HepG2 (cell line): ENCODE data around the gene SNIP1. TPM values are rescaled to one million over a fixed set of nuclear protein-coding genes. Genes with fewer than 3 reads are reported as not detected.
"Not testable (repeated sequence)": the region's sequence is repeated elsewhere in the genome, so short reads cannot be mapped to it uniquely, and the experiment has no call there.

Source experiments
- CBX1 ChIP-seq: IDR thresholded peaks from one replicate; pipeline ENCODE4 v1.6.1; 2016; ENCODE audit warnings: antibody characterized with exemption, low read depth
- CREM ChIP-seq, 2 experiments: sonication (generic) in 1 of 2; formaldehyde crosslinking in 1 of 2; IDR thresholded peaks; 2 replicates each; pipeline versions ENCODE4 v1.4.0 to v1.6.1; 2016 to 2020; ENCODE audit warnings: antibody characterized with exemption in 1 of 2, mild to moderate bottlenecking in 1 of 2, missing genetic modification reagents in 1 of 2
- EP300 ChIP-seq, 3 experiments: sonication (generic) in 1 of 3; formaldehyde crosslinking in 1 of 3; IDR thresholded peaks; 2 replicates each; pipeline versions ENCODE4 v1.5.1 to v1.6.1; 2011 to 2020; ENCODE audit warnings: low read depth in 2 of 3, low read length in 2 of 3, borderline replicate concordance in 1 of 3, improper control_type of control experiment in 1 of 3, mild to moderate bottlenecking in 1 of 3, missing genetic modification reagents in 1 of 3, moderate library complexity in 1 of 3
- ERF ChIP-seq: IDR thresholded peaks from 2 replicates; pipeline ENCODE4 v1.6.1; 2018; ENCODE audit warnings: missing biosample characterization, missing genetic modification reagents
- FOSL2 ChIP-seq: sonication (generic); formaldehyde crosslinking; IDR thresholded peaks from 2 replicates; pipeline ENCODE4 v1.4.0; 2020; ENCODE audit warnings: missing genetic modification reagents
- FOXA3 ChIP-seq: IDR thresholded peaks from 2 replicates; pipeline ENCODE4 v1.6.1; 2016; ENCODE audit warnings: missing genetic modification reagents, missing compliant biosample characterization
- HDAC1 ChIP-seq: sonication (generic); formaldehyde crosslinking; IDR thresholded peaks from 2 replicates; pipeline ENCODE4 v1.5.1; 2020; ENCODE audit warnings: mild to moderate bottlenecking, missing genetic modification reagents
- HDAC2 ChIP-seq: sonication (generic); formaldehyde crosslinking; IDR thresholded peaks from 2 replicates; pipeline ENCODE4 v1.4.0; 2020; ENCODE audit warnings: missing genetic modification reagents
- HMG20A ChIP-seq: IDR thresholded peaks from 2 replicates; pipeline ENCODE4 v1.6.1; 2016; ENCODE audit warnings: borderline replicate concordance
- HOMEZ ChIP-seq: IDR thresholded peaks from 2 replicates; pipeline ENCODE4 v1.6.1; 2016; ENCODE audit warnings: low read depth
- IKZF5 ChIP-seq: IDR thresholded peaks from 2 replicates; pipeline ENCODE4 v1.6.1; 2018; ENCODE audit warnings: missing genetic modification reagents, mild to moderate bottlenecking, missing compliant biosample characterization
- MED1 ChIP-seq: sonication (generic); formaldehyde crosslinking; IDR thresholded peaks from 2 replicates; pipeline ENCODE4 v1.4.0; 2020; ENCODE audit warnings: missing genetic modification reagents
- MIER3 ChIP-seq: IDR thresholded peaks from 2 replicates; pipeline ENCODE4 v1.6.1; 2016; ENCODE audit warnings: missing compliant biosample characterization, borderline replicate concordance
- SAP130 ChIP-seq: IDR thresholded peaks from 2 replicates; pipeline ENCODE4 v1.6.1; 2016; ENCODE audit warnings: low read depth
- SOX6 ChIP-seq, 2 experiments: fragments of 450-650 bp in 1 of 2; sonication (generic) in 1 of 2; formaldehyde crosslinking in 1 of 2; IDR thresholded peaks; 2 replicates each; pipeline versions ENCODE4 v1.4.0 to v1.6.1; 2017 to 2020; ENCODE audit warnings: antibody characterized with exemption in 1 of 2, mild to moderate bottlenecking in 1 of 2, missing genetic modification reagents in 1 of 2
- TARDBP ChIP-seq: sonication (generic); formaldehyde crosslinking; IDR thresholded peaks from 2 replicates; pipeline ENCODE4 v1.8.0; 2022; ENCODE audit warnings: mild to moderate bottlenecking, missing genetic modification reagents
- ZBTB3 ChIP-seq: sonication (generic); formaldehyde crosslinking; IDR thresholded peaks from 2 replicates; pipeline ENCODE4 v1.4.0; 2020; ENCODE audit warnings: low read depth, mild to moderate bottlenecking, moderate library complexity, missing genetic modification reagents, borderline replicate concordance
- ZGPAT ChIP-seq: IDR thresholded peaks from 2 replicates; pipeline ENCODE4 v1.6.1; 2016; ENCODE audit warnings: mild to moderate bottlenecking
- ZNF18 ChIP-seq: sonication (generic); formaldehyde crosslinking; IDR thresholded peaks from 2 replicates; pipeline ENCODE4 v1.8.0; 2022; ENCODE audit warnings: mild to moderate bottlenecking, missing genetic modification reagents; ENCODE audit not compliant: insufficient replicate concordance
- ZNF292 ChIP-seq: sonication (generic); formaldehyde crosslinking; IDR thresholded peaks from 2 replicates; pipeline ENCODE4 v1.8.1; 2022; ENCODE audit warnings: mild to moderate bottlenecking, low read depth, missing genetic modification reagents, borderline replicate concordance
- ZNF414 ChIP-seq: sonication (generic); formaldehyde crosslinking; IDR thresholded peaks from 2 replicates; pipeline ENCODE4 v1.5.0; 2020; ENCODE audit warnings: missing genetic modification reagents
- ZNF430 ChIP-seq: sonication (generic); formaldehyde crosslinking; IDR thresholded peaks from 2 replicates; pipeline ENCODE4 v1.9.0; 2021; ENCODE audit warnings: mild to moderate bottlenecking, missing genetic modification reagents
- polyA plus RNA-seq, 8 experiments: library from polyadenylated mRNA; depleted of rRNA in 3 of 8; stranded (reverse) in 7 of 8; unstranded in 1 of 8; fragments of >200 nt; fragmentation: Illumina TruSeq in 4 of 8; extraction: Trizol in 4 of 8; gene quantifications; 2 replicates each; pipeline versions ENCODE4 v1.2.1 to v1.2.3, GENCODE V29; 2011 to 2016; ENCODE audit warnings: low read depth in 4 of 8, missing spikeins in 1 of 8, mixed read lengths in 1 of 8; ENCODE audit not compliant: insufficient read depth in 1 of 8
- total RNA-seq, 5 experiments: library from RNA; depleted of rRNA; stranded (reverse); fragments of >200 nt; fragmentation: Illumina TruSeq; extraction: Trizol; gene quantifications; 2 replicates each; pipeline ENCODE4 v1.2.3, GENCODE V29; 2016; ENCODE audit warnings: low read depth in 1 of 5

Gene SNIP1
- total and polyA plus RNA-seq, 2 of the 13 experiments (the other 11 are each of a cell fraction or from before 2014, with no cell fraction given) = 5.5 to 11.2 TPM

GRCh38 chr1:37532418-37533156, 21.5 kb downstream of the SNIP1 start (continued):
- TF ChIP-seq FOSL2 (CRISPR knock-in tag) (peak; percentile 74), ZGPAT (CRISPR knock-in tag) (peak; percentile 51; the same call in 1 of the 2 replicates), SOX6 (CRISPR knock-in tag; IDR thresholded peaks at IDR 0.05) (peak; percentile 82), CREM (IDR thresholded peaks at IDR 0.05) (peak; percentile 32; the same call in 1 of the 2 replicates), ZNF430 (CRISPR knock-in tag) (0 out of 2 replicates have a peak, but pooled peaks have one; percentile 49), ZNF292 (CRISPR knock-in tag) (peak; percentile 77), ZNF18 (CRISPR knock-in tag) (peak; percentile 93), IKZF5 (CRISPR knock-in tag) (peak; percentile 43; the same call in 1 of the 2 replicates), HDAC2 (CRISPR knock-in tag) (peak; percentile 70), ZBTB3 (CRISPR knock-in tag) (0 out of 2 replicates have a peak, but pooled peaks have one; percentile 40), EP300 (IDR thresholded peaks at IDR 0.05; ENCODE audit: low read depth in 2 of 2, low read length in 2 of 2) (peak; percentile 34 to 58; a peak in 2 of 4 replicates), EP300 (CRISPR knock-in tag; IDR thresholded peaks at IDR 0.05; ENCODE audit: borderline replicate concordance) (peak; percentile 37; the same call in 1 of the 2 replicates), HMG20A (CRISPR knock-in tag) (peak; percentile 38; the same call in 1 of the 2 replicates), HOMEZ (CRISPR knock-in tag) (peak; percentile 28; the same call in 1 of the 2 replicates), MED1 (peak; percentile 85), CBX1 (peak; percentile 29), MIER3 (peak; percentile 38; the same call in 1 of the 2 replicates), ZNF414 (CRISPR knock-in tag) (0 out of 2 replicates have a peak, but pooled peaks have one; percentile 21), SAP130 (CRISPR knock-in tag) (peak; percentile 69), ERF (peak; percentile 37; the same call in 1 of the 2 replicates), FOXA3 (CRISPR knock-in tag) (0 out of 2 replicates have a peak, but pooled peaks have one; percentile 27), TARDBP (peak; percentile 76), HDAC1 (CRISPR knock-in tag) (peak; percentile 75; the same call in 1 of the 2 replicates)
- not testable (repeated sequence) for TF ChIP-seq SOX6 (IDR thresholded peaks at IDR 0.05); CREM (CRISPR knock-in tag; IDR thresholded peaks at IDR 0.05)
